A549 (cell line): Measurements from ENCODE around the gene PRELP. TPM values are rescaled to one million over a fixed set of nuclear protein-coding genes. Genes with fewer than 3 reads are reported as not detected.

Source experiments
- polyA plus RNA-seq, 4 experiments: library from polyadenylated mRNA; depleted of rRNA in 3 of 4; stranded (reverse); fragments of >200 nt; fragmentation: RNase III in 1 of 4; extraction: RNeasy Plus Mini Kit Qiagen cat#74134 plus additional on column Dnase treatment in 1 of 4; gene quantifications; 2 replicates in 3 of 4; 3 replicates in 1 of 4; pipeline ENCODE4 v1.2.3, GENCODE V29; 2011 to 2017

PRELP gene
- polyA plus RNA-seq, 2 of the 4 experiments (the other 2 are of a cell fraction): not detected

Other genes starting within 250 kb of the PRELP start
- not detected in 2 replicates for gene CHIT1, start 246.1 kb upstream of the PRELP start, polyA plus RNA-seq (2011; rRNA removed)
- not detected in 3 replicates for gene CHIT1, start 246.1 kb upstream of the PRELP start, polyA plus RNA-seq (2017; fragmentation: RNase III; extraction: RNeasy Plus Mini Kit Qiagen cat#74134 plus additional on column Dnase treatment)
- gene BTG2, start 170.3 kb upstream of the PRELP start, polyA plus RNA-seq (2011; rRNA removed): 16.0 and 16.4 TPM in 2 replicates
- 7.2 to 9.2 TPM (median 8.0 TPM) in 3 replicates for gene BTG2, start 170.3 kb upstream of the PRELP start, polyA plus RNA-seq (2017; fragmentation: RNase III; extraction: RNeasy Plus Mini Kit Qiagen cat#74134 plus additional on column Dnase treatment)
- 0.03 and 0.04 TPM in 2 replicates for gene FMOD, start 124.7 kb upstream of the PRELP start, polyA plus RNA-seq (2011; rRNA removed)
- gene FMOD, start 124.7 kb upstream of the PRELP start, polyA plus RNA-seq (2017; fragmentation: RNase III; extraction: RNeasy Plus Mini Kit Qiagen cat#74134 plus additional on column Dnase treatment): not detected in 3 replicates
- not detected in 2 replicates for gene OPTC, start 18.3 kb downstream of the PRELP start, polyA plus RNA-seq (2011; rRNA removed)
- not detected in 3 replicates for gene OPTC, start 18.3 kb downstream of the PRELP start, polyA plus RNA-seq (2017; fragmentation: RNase III; extraction: RNeasy Plus Mini Kit Qiagen cat#74134 plus additional on column Dnase treatment)
- 20.5 and 22.5 TPM in 2 replicates for gene ATP2B4, start 151.0 kb downstream of the PRELP start, polyA plus RNA-seq (2011; rRNA removed)
- gene ATP2B4, start 151.0 kb downstream of the PRELP start, polyA plus RNA-seq (2017; fragmentation: RNase III; extraction: RNeasy Plus Mini Kit Qiagen cat#74134 plus additional on column Dnase treatment): 8.3 to 8.7 TPM (median 8.5 TPM) in 3 replicates